Inferior parietal cortex (tissue), 1 donor: ENCODE measurements around the gene MGLL.
"Not testable (repeated sequence)": the region's sequence is repeated elsewhere in the genome, so short reads cannot be mapped to it uniquely, and the experiment has no call there.

Experiments
- DNase-seq: peaks from one replicate; pipeline ENCODE4 v3.0.0-alpha.2; 2016; ENCODE audit errors: extremely low spot score

MGLL gene

GRCh38 chr3:127689266-127689860, 133.0 kb downstream of the MGLL start:
- DNase-seq = no peak

GRCh38 chr3:127688416-127689265, 133.7 kb downstream of the MGLL start:
- DNase-seq = peak; percentile 65

GRCh38 chr3:127688022-127688415, 134.3 kb downstream of the MGLL start:
- DNase-seq = no peak

GRCh38 chr3:127687228-127687737, 135.0 kb downstream of the MGLL start:
- DNase-seq = no peak

GRCh38 chr3:127686512-127686894, 135.8 kb downstream of the MGLL start:
- no peak for DNase-seq

GRCh38 chr3:127685708-127686511, 136.4 kb downstream of the MGLL start:
- DNase-seq = no peak

GRCh38 chr3:127684871-127685707, 137.2 kb downstream of the MGLL start:
- no peak for DNase-seq

GRCh38 chr3:127682561-127682960, 139.8 kb downstream of the MGLL start:
- no peak for DNase-seq

GRCh38 chr3:127682175-127682554, 140.2 kb downstream of the MGLL start:
- not testable (repeated sequence) for DNase-seq

GRCh38 chr3:127680798-127681221, 141.5 kb downstream of the MGLL start:
- DNase-seq = no peak

- DNase-seq = no peak
Measured at GRCh38 chr3:127680146-127680661, 142.1 kb downstream of the MGLL start.

- DNase-seq = no peak
Measured at GRCh38 chr3:127679534-127680145, 142.7 kb downstream of the MGLL start.

- no peak for DNase-seq
Measured at GRCh38 chr3:127678611-127679533, 143.4 kb downstream of the MGLL start.

GRCh38 chr3:127678315-127678599, 144.1 kb downstream of the MGLL start:
- no peak for DNase-seq

GRCh38 chr3:127677541-127678314, 144.6 kb downstream of the MGLL start:
- DNase-seq = no peak

GRCh38 chr3:127676921-127677351, 145.4 kb downstream of the MGLL start:
- no peak for DNase-seq

- DNase-seq = no peak
Measured at GRCh38 chr3:127676456-127676855, 145.9 kb downstream of the MGLL start.

- no peak for DNase-seq
Measured at GRCh38 chr3:127675651-127676391, 146.5 kb downstream of the MGLL start.
